CD14-positive monocyte (primary cell): Measurements from ENCODE around the gene JMY. TPM values are rescaled to one million over a fixed set of nuclear protein-coding genes. Genes with fewer than 3 reads are reported as not detected.

ENCODE experiments used
- DNase-seq, 3 donors: peaks; one replicate each; pipeline ENCODE4 v3.0.0-alpha.2; 2011 to 2022
- H2AFZ ChIP-seq: 2 replicates; pipeline ENCODE4 v1.6.0; 2012; ENCODE audit warnings: mild to moderate bottlenecking, low read depth, low read length, inconsistent platforms; ENCODE audit not compliant: insufficient read depth, poor library complexity, severe bottlenecking
- H3K27ac ChIP-seq, 2 donors: 1 replicate in 1 of 2; 2 replicates in 1 of 2; pipeline ENCODE4 v1.5.1; 2012 to 2013; ENCODE audit warnings: low read length in 2 of 2, control low read depth in 1 of 2, inconsistent platforms in 1 of 2, low read depth in 1 of 2, mild to moderate bottlenecking in 1 of 2
- H3K27me3 ChIP-seq, 2 donors: one replicate each; pipeline versions ENCODE4 v1.6.0 to v1.6.1; 2011 to 2013; ENCODE audit warnings: low read length in 2 of 2; ENCODE audit not compliant: control insufficient read depth in 2 of 2, insufficient read depth in 2 of 2
- H3K36me3 ChIP-seq, 2 donors: replicated peaks in 1 of 2; 1 replicate in 1 of 2; 2 replicates in 1 of 2; pipeline versions ENCODE4 v1.5.1 to v1.6.1; 2012 to 2013; ENCODE audit warnings: low read length in 2 of 2, control low read depth in 1 of 2, inconsistent platforms in 1 of 2, mild to moderate bottlenecking in 1 of 2; ENCODE audit not compliant: insufficient read depth in 2 of 2, control insufficient read depth in 1 of 2
- H3K4me1 ChIP-seq, 2 donors: 1 replicate in 1 of 2; 2 replicates in 1 of 2; pipeline versions ENCODE4 v1.5.1 to v1.6.1; 2012 to 2013; ENCODE audit warnings: low read length in 2 of 2, control low read depth in 1 of 2, inconsistent platforms in 1 of 2, mild to moderate bottlenecking in 1 of 2, moderate library complexity in 1 of 2; ENCODE audit not compliant: insufficient read depth in 2 of 2, control insufficient read depth in 1 of 2
- H3K4me2 ChIP-seq: replicated peaks from 2 replicates; pipeline ENCODE3; 2012; ENCODE audit warnings: low read length, moderate library complexity, mild to moderate bottlenecking; ENCODE audit not compliant: poor library complexity, severe bottlenecking; ENCODE audit errors: extremely low read depth
- H3K4me3 ChIP-seq, 3 experiments: fragments of 200-600 bp in 1 of 3; sonication (generic) in 1 of 3; replicated peaks in 1 of 3; 1 replicate in 2 of 3; 2 replicates in 1 of 3; pipeline ENCODE4 v1.5.1; 2011 to 2013; ENCODE audit warnings: low read length in 3 of 3, mild to moderate bottlenecking in 3 of 3, control low read depth in 2 of 3, low read depth in 2 of 3, inconsistent platforms in 1 of 3, moderate library complexity in 1 of 3
- H3K79me2 ChIP-seq: 2 replicates; pipeline ENCODE4 v1.6.0; 2012; ENCODE audit warnings: mild to moderate bottlenecking, control low read depth, inconsistent platforms, low read length, moderate library complexity; ENCODE audit not compliant: insufficient read depth
- H3K9ac ChIP-seq: 2 replicates; pipeline ENCODE4 v1.6.0; 2017; ENCODE audit warnings: low read length, mild to moderate bottlenecking; ENCODE audit not compliant: insufficient read depth, poor library complexity, severe bottlenecking
- H3K9me3 ChIP-seq, 2 donors: replicated peaks in 1 of 2; 1 replicate in 1 of 2; 2 replicates in 1 of 2; pipeline versions ENCODE4 v1.5.1 to v1.6.1; 2012 to 2013; ENCODE audit warnings: low read length in 2 of 2, control low read depth in 1 of 2; ENCODE audit not compliant: control insufficient read depth in 1 of 2, insufficient read depth in 1 of 2
- H4K20me1 ChIP-seq: 2 replicates; pipeline ENCODE4 v1.6.0; 2012; ENCODE audit warnings: mild to moderate bottlenecking, low read length, control low read depth, moderate library complexity; ENCODE audit not compliant: insufficient read depth
- H3K27ac Mint-ChIP-seq, 7 donors: one replicate each; pipeline ENCODE4 v1.8.0; 2020; ENCODE audit warnings: mild to moderate bottlenecking in 7 of 7, mixed read lengths in 7 of 7, moderate library complexity in 6 of 7, inconsistent platforms in 2 of 7
- H3K27me3 Mint-ChIP-seq, 3 donors: one replicate each; pipeline ENCODE4 v1.8.0; 2021 to 2022; ENCODE audit warnings: low read depth in 3 of 3, mild to moderate bottlenecking in 3 of 3, mixed read lengths in 3 of 3, moderate library complexity in 3 of 3, inconsistent platforms in 1 of 3
- H3K36me3 Mint-ChIP-seq, 2 donors: one replicate each; pipeline ENCODE4 v1.8.0; 2020; ENCODE audit warnings: mixed read lengths in 2 of 2, inconsistent platforms in 1 of 2, mild to moderate bottlenecking in 1 of 2
- H3K4me1 Mint-ChIP-seq: one replicate; pipeline ENCODE4 v1.8.0; 2020; ENCODE audit warnings: mild to moderate bottlenecking, mixed read lengths
- H3K4me3 Mint-ChIP-seq, 2 donors: one replicate each; pipeline ENCODE4 v1.8.0; 2020; ENCODE audit warnings: mild to moderate bottlenecking in 2 of 2, mixed read lengths in 2 of 2, moderate library complexity in 1 of 2
- H3K9me3 Mint-ChIP-seq, 7 donors: one replicate each; pipeline ENCODE4 v1.8.0; 2020 to 2022; ENCODE audit warnings: mixed read lengths in 7 of 7, mild to moderate bottlenecking in 6 of 7, moderate library complexity in 6 of 7, inconsistent platforms in 2 of 7
- CTCF ChIP-seq: fragments of 200-600 bp; IDR thresholded peaks from one replicate; pipeline ENCODE4 v1.8.0; 2022; ENCODE audit warnings: antibody characterized with exemption, mild to moderate bottlenecking
- WGBS: methylation state at CpG from one replicate; pipeline ENCODE4 v1.1.5; 2013; ENCODE audit warnings: missing lambda C conversion rate; ENCODE audit not compliant: insufficient coverage; 5-methylcytosine and 5-hydroxymethylcytosine counted together
- intact Hi-C, 2 donors: fragments of 100-400 bp; cut with micrococcal nuclease; formaldehyde crosslinking; loops; one replicate each; pipeline versions ENCODE4 v1.15.0 to v1.15.1; 2023
- polyA plus RNA-seq, 3 donors: library from polyadenylated mRNA; depleted of rRNA in 1 of 3; unstranded in 2 of 3; stranded (reverse) in 1 of 3; fragments of 300-500 nt in 2 of 3; fragments of >200 nt in 1 of 3; fragmentation: Illumina TruSeq in 2 of 3; gene quantifications; 1 replicate in 2 of 3; 2 replicates in 1 of 3; pipeline ENCODE4 v1.2.3, GENCODE V29; 2012 to 2021

The JMY gene
- polyA plus RNA-seq, 3 donors = 0.60 to 1.6 (median 1.1) TPM

- Histone ChIP-seq H3K4me3 (no peak overlapping the region), H3K36me3 (no peaks in the 10 kb centered on the region), H3K27ac (no peak overlapping the region), H3K4me2 (no peak overlapping the region), H3K27me3 (no peaks in the 10 kb centered on the region), H2AFZ (no peak overlapping the region), H3K4me1 (no peaks in the 10 kb centered on the region), H3K79me2 (no peaks in the 10 kb centered on the region), H3K9me3 (peaks cover 0 to 2% of the 10 kb centered on the region in 2 donors), H4K20me1 (peaks cover 7% of the 10 kb centered on the region), H3K9ac (no peak overlapping the region)
- peaks cover 0 to 8% (median 0%) of the 10 kb centered on the region in 7 donors for H3K9me3 Mint-ChIP-seq
- no peaks in the 10 kb centered on the region for H3K27me3 Mint-ChIP-seq
- DNase-seq = no peak
- no peak for TF ChIP-seq CTCF
- no peak overlapping the region for H3K27ac Mint-ChIP-seq
- peaks cover 0 to 3% of the 10 kb centered on the region in 2 donors for H3K36me3 Mint-ChIP-seq
- H3K4me1 Mint-ChIP-seq = no peaks in the 10 kb centered on the region
- WGBS = 100% methylated on average over 1 of the region's 4 CpGs
- intact Hi-C loops = no loop called here
- no peak overlapping the region for H3K4me3 Mint-ChIP-seq
Observed at GRCh38 chr5:79261897-79262296, 26.0 kb downstream of the JMY start.

- no peak for DNase-seq
- no peaks in the 10 kb centered on the region for H3K4me1 Mint-ChIP-seq
- Histone ChIP-seq H3K36me3 (no peaks in the 10 kb centered on the region), H4K20me1 (peaks cover 7% of the 10 kb centered on the region), H3K9ac (no peak overlapping the region), H3K9me3 (peaks cover 0 to 1% of the 10 kb centered on the region in 2 donors), H3K4me3 (no peak overlapping the region), H2AFZ (no peak overlapping the region), H3K27ac (no peak overlapping the region), H3K27me3 (no peaks in the 10 kb centered on the region), H3K4me1 (no peaks in the 10 kb centered on the region), H3K79me2 (no peaks in the 10 kb centered on the region), H3K4me2 (no peak overlapping the region)
- H3K36me3 Mint-ChIP-seq = peaks cover 0 to 3% of the 10 kb centered on the region in 2 donors
- H3K27me3 Mint-ChIP-seq = peaks cover 0 to 1% (median 0%) of the 10 kb centered on the region in 3 donors
- no peak for TF ChIP-seq CTCF
- peaks cover 0 to 8% (median 0%) of the 10 kb centered on the region in 7 donors for H3K9me3 Mint-ChIP-seq
- H3K27ac Mint-ChIP-seq = no peak overlapping the region
- 71% methylated on average over 4 of the region's 7 CpGs for WGBS
- no peak overlapping the region for H3K4me3 Mint-ChIP-seq
- intact Hi-C loops = no loop called here
Observed at GRCh38 chr5:79263290-79263689, 27.4 kb downstream of the JMY start.
